ENCODE results near the gene BRME1.

BRME1 gene

GRCh38 chr19:13938301-13939064, 32.6 kb upstream of the BRME1 start, which contains the start of gene PODNL1:
Gene PODNL1 (minus strand): TSS chr19:13938417. CDS start chr19:13938181, 236 bp downstream.
- no peak within 1 kb of the TSS for H3K4me3 ChIP-seq
- no peak within 1 kb of the TSS for H3K27ac ChIP-seq
- no peaks in the 10 kb centered on the region for H3K36me3 ChIP-seq
- peaks cover 8% of the 10 kb centered on the region; the same call in 1 of the 2 replicates for H3K4me1 ChIP-seq
- H4K20me1 ChIP-seq: no peaks in the 10 kb centered on the region
- H3K9ac ChIP-seq: no peak within 1 kb of the TSS
- H3K9me3 ChIP-seq: no peaks in the 10 kb centered on the region
- no peaks in the 10 kb centered on the region for H3K27me3 ChIP-seq
- H3K4me2 ChIP-seq: no peak within 1 kb of the TSS
- no peak for TF ChIP-seq Cebpa-rat (IDR thresholded peaks at IDR 0.05)

GRCh38 chr19:13937479-13938300, 31.8 kb upstream of the BRME1 start:
- no peak for TF ChIP-seq Cebpa-rat (IDR thresholded peaks at IDR 0.05)
- no peak overlapping the region for H3K4me3 ChIP-seq
- no peak overlapping the region for H3K9ac ChIP-seq
- H3K27ac ChIP-seq: no peak overlapping the region
- H3K4me2 ChIP-seq: no peak overlapping the region
- peaks cover 8% of the 10 kb centered on the region; the same call in 1 of the 2 replicates for H3K4me1 ChIP-seq
- H4K20me1 ChIP-seq: no peaks in the 10 kb centered on the region
- no peaks in the 10 kb centered on the region for H3K36me3 ChIP-seq
- H3K27me3 ChIP-seq: no peaks in the 10 kb centered on the region
- H3K9me3 ChIP-seq: no peaks in the 10 kb centered on the region

- Histone ChIP-seq H3K4me3 (no peak overlapping the region), H3K27ac (no peak overlapping the region)
- TF ChIP-seq Cebpa-rat (IDR thresholded peaks at IDR 0.05): no peak
Observed at GRCh38 chr19:13935765-13936510, 30.0 kb upstream of the BRME1 start.

GRCh38 chr19:13934785-13935109, 28.8 kb upstream of the BRME1 start:
- H3K4me1 ChIP-seq: peaks cover 8% of the 10 kb centered on the region; the same call in 1 of the 2 replicates
- H3K9me3 ChIP-seq: no peaks in the 10 kb centered on the region
- no peak overlapping the region for H3K4me3 ChIP-seq
- H3K27ac ChIP-seq: no peak overlapping the region
- no peak overlapping the region for H3K4me2 ChIP-seq
- peaks cover 18% of the 10 kb centered on the region for H3K36me3 ChIP-seq
- H3K9ac ChIP-seq: no peak overlapping the region
- no peaks in the 10 kb centered on the region for H3K27me3 ChIP-seq
- no peak for TF ChIP-seq Cebpa-rat (IDR thresholded peaks at IDR 0.05)
- H4K20me1 ChIP-seq: no peaks in the 10 kb centered on the region

More at GRCh38 chr19:13935765-13936510, 30.0 kb upstream of the BRME1 start:
- H3K4me1 ChIP-seq: peaks cover 8% of the 10 kb centered on the region; the same call in 1 of the 2 replicates
- H3K4me2 ChIP-seq: no peak overlapping the region; the same call in 1 of the 2 replicates
- no peaks in the 10 kb centered on the region for H3K27me3 ChIP-seq
- no peak overlapping the region for H3K9ac ChIP-seq
- no peaks in the 10 kb centered on the region for H4K20me1 ChIP-seq
- H3K9me3 ChIP-seq: no peaks in the 10 kb centered on the region
- peaks cover 8% of the 10 kb centered on the region for H3K36me3 ChIP-seq

GRCh38 chr19:13932911-13933393, 27.0 kb upstream of the BRME1 start:
- Histone ChIP-seq H3K27ac (no peak overlapping the region), H3K4me2 (no peak overlapping the region), H3K4me3 (no peak overlapping the region), H3K4me1 (peaks cover 8% of the 10 kb centered on the region; the same call in 1 of the 2 replicates), H4K20me1 (no peaks in the 10 kb centered on the region), H3K9me3 (no peaks in the 10 kb centered on the region), H3K36me3 (peaks cover 31% of the 10 kb centered on the region), H3K9ac (no peak overlapping the region), H3K27me3 (no peaks in the 10 kb centered on the region)
- no peak for TF ChIP-seq Cebpa-rat (IDR thresholded peaks at IDR 0.05)

GRCh38 chr19:13932149-13932637, 26.3 kb upstream of the BRME1 start:
- TF ChIP-seq Cebpa-rat (IDR thresholded peaks at IDR 0.05): no peak
- Histone ChIP-seq H3K4me1 (peaks cover 8% of the 10 kb centered on the region; the same call in 1 of the 2 replicates), H3K27ac (no peak overlapping the region), H3K9me3 (no peaks in the 10 kb centered on the region), H3K27me3 (no peaks in the 10 kb centered on the region), H3K36me3 (peaks cover 38% of the 10 kb centered on the region), H3K4me2 (no peak overlapping the region), H3K9ac (no peak overlapping the region), H4K20me1 (no peaks in the 10 kb centered on the region), H3K4me3 (no peak overlapping the region)

GRCh38 chr19:13931391-13932148, 25.7 kb upstream of the BRME1 start:
- Histone ChIP-seq H3K4me2 (no peak overlapping the region), H3K4me3 (no peak overlapping the region), H3K27ac (no peak overlapping the region), H3K27me3 (no peaks in the 10 kb centered on the region), H3K9me3 (no peaks in the 10 kb centered on the region), H4K20me1 (no peaks in the 10 kb centered on the region), H3K4me1 (peaks cover 8% of the 10 kb centered on the region; the same call in 1 of the 2 replicates), H3K9ac (no peak overlapping the region), H3K36me3 (peaks cover 45% of the 10 kb centered on the region)
- TF ChIP-seq Cebpa-rat (IDR thresholded peaks at IDR 0.05): no peak

GRCh38 chr19:13930402-13930801, 24.5 kb upstream of the BRME1 start:
- H3K4me1 ChIP-seq: no peaks in the 10 kb centered on the region
- H3K4me2 ChIP-seq: no peak overlapping the region
- H3K27me3 ChIP-seq: no peaks in the 10 kb centered on the region
- H3K4me3 ChIP-seq: no peak overlapping the region
- no peaks in the 10 kb centered on the region for H3K9me3 ChIP-seq
- no peak overlapping the region for H3K9ac ChIP-seq
- TF ChIP-seq Cebpa-rat (IDR thresholded peaks at IDR 0.05): no peak
- H3K27ac ChIP-seq: no peak overlapping the region
- H4K20me1 ChIP-seq: no peaks in the 10 kb centered on the region
- peaks cover 54% of the 10 kb centered on the region for H3K36me3 ChIP-seq

GRCh38 chr19:13929956-13930355, 24.0 kb upstream of the BRME1 start:
- Histone ChIP-seq H3K4me3 (no peak overlapping the region), H3K27me3 (no peaks in the 10 kb centered on the region), H3K4me2 (no peak overlapping the region), H4K20me1 (no peaks in the 10 kb centered on the region), H3K9me3 (no peaks in the 10 kb centered on the region), H3K9ac (no peak overlapping the region), H3K27ac (no peak overlapping the region), H3K36me3 (peaks cover 58% of the 10 kb centered on the region), H3K4me1 (no peaks in the 10 kb centered on the region)
- TF ChIP-seq Cebpa-rat (IDR thresholded peaks at IDR 0.05): no peak

All from BLaER1 (cell line).